Mammary epithelial cell (primary cell): ENCODE measurements around the gene ANKRD30A.
"Not testable (repeated sequence)": the region's sequence is repeated elsewhere in the genome, so short reads cannot be mapped to it uniquely, and the experiment has no call there.

ENCODE experiments used
- CTCF ChIP-seq, 2 donors: IDR thresholded peaks in 1 of 2; conservative IDR thresholded peaks in 1 of 2; 2 replicates each; pipeline ENCODE4 v1.5.1; 2011 to 2012; ENCODE audit warnings: inconsistent platforms in 2 of 2, low read length in 2 of 2, mild to moderate bottlenecking in 2 of 2, control low read depth in 1 of 2, low read depth in 1 of 2; ENCODE audit not compliant: insufficient read depth in 1 of 2; ENCODE audit errors: extremely low read depth in 1 of 2
- EZH2 ChIP-seq: IDR thresholded peaks from 2 replicates; pipeline ENCODE4 v1.6.1; 2012; ENCODE audit warnings: low read length, inconsistent platforms, borderline replicate concordance

- TF ChIP-seq CTCF (conservative IDR thresholded peaks at IDR 0.05 in 1 of 2, IDR thresholded peaks at IDR 0.05 in 1 of 2; ENCODE audit: extremely low read depth in 1 of 2, insufficient read depth in 1 of 2, low read depth in 1 of 2, low read length in 2 of 2); EZH2: not testable (repeated sequence)
Observed at GRCh38 chr10:37162430-37162829, 37.0 kb downstream of the ANKRD30A start.
